GM19025 (cell line): ENCODE data around the gene MAP9.
A peak's percentile ranks its signal among the peaks of the same experiment; 100 is the strongest.
"Not testable (repeated sequence)": the region's sequence is repeated elsewhere in the genome, so short reads cannot be mapped to it uniquely, and the experiment has no call there.

Experiments
- ATAC-seq: cut with Tn5 transposase; IDR thresholded peaks from one replicate; pipeline ENCODE4 v1.9.1; 2021; ENCODE audit warnings: mild to moderate bottlenecking, low read depth, moderate library complexity; ENCODE audit not compliant: unreplicated experiment

Gene MAP9

DNA sequence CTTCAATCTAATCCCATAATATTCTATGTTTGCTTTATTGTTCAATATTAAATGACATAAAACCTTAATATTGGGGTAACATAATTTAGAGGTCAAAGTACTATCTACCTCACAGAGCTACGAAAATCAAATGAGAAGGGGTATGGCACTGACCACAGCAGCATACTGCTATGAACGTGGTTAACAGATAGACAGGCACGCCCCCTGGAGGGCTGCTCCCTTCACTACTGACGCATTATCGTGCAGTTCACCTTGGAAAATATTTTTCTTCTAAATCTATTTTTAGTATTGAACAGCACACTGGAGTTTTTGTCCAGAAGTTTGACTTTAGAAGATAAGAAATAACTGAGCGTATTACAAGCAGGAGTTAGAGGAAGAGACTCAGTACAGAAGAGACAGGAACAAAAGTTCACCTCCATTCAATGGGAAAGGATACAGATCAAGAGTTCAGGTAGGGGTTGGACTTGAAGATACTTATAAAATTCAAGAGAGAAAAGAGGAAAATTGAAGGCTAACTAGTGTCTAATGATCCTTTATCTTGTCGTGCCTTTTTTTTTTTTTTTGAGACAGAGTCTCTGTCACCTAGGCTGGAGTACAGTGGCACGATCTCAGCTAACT lies 22.7 kb downstream of the MAP9 start:
- peak; percentile 97 for ATAC-seq

DNA sequence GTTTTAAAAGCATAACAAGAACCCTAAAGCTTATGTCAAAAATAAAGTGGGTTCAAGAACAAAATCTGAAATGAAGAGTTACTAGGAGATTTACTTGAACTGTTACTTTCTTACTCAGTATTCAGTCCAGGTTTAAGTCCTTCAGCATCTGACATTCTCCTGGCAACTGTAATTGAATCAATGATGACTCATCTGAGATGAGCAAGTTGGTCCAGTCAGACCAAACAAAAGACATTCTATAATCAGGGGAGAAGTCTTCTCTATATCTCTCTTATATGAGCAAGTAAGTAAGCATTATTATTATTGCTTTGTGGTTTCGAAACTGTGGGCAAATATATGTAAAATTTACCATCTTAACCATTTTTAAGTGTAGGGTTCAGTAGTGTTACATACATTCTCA lies 34.6 kb downstream of the MAP9 start:
- no peak for ATAC-seq

DNA sequence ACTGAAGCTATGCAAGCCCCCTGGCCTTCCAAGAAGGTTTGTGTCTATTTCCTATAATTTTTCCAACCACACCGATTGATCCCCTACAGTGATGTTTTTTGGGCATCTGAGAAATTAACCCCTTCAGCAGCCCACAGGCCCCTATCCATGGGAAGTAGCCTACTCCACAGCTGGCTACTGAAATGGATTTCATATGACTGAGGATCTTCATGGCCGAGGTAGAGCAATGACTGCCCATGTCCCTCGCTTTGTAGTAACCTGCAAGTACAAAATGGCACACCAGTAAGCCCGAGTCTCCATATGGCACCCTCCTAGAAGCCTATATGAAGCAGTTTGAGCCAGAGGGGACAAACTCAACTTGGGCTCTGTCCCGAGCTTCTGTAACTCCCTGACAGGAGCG lies 36.8 kb downstream of the MAP9 start:
- ATAC-seq = no peak

DNA sequence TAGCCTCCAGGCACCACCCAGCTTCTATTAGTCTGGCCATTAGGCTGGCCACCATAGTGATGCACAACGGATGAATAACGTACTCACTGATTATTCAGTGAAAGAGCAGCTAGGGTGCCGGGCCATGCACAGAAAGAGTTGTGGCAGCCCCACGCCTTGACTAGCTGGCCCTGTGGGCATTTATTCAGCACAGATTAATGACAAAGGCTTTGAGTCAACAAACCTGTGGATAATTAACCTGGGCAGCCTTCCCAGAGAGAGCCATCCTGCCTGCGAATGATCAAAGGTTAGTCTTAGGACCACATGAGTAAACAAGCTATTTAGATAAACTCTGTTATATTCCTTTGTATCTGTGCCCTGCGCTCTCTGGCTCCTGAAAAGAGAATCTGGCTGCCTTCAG lies 37.2 kb downstream of the MAP9 start:
- no peak for ATAC-seq

DNA sequence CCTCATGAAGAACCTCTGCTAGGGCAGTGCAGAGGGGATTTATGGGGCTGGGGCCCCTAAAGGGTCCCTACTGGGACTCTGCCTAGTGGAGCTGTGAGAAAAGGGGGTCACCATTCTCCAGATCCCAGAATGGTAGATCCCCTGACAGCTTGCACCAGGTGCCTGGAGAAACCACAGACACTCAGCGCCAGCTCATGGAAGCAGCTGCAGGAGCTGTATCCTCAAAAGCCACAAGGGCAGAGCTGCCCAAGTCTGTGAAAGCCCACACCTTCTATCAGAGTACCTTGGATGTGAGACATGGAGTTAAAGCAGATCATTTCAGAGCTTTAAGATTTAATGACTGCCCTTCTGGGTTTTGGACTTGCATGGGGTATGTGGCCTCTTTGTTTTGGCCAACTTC lies 38.6 kb downstream of the MAP9 start:
- no peak for ATAC-seq

DNA sequence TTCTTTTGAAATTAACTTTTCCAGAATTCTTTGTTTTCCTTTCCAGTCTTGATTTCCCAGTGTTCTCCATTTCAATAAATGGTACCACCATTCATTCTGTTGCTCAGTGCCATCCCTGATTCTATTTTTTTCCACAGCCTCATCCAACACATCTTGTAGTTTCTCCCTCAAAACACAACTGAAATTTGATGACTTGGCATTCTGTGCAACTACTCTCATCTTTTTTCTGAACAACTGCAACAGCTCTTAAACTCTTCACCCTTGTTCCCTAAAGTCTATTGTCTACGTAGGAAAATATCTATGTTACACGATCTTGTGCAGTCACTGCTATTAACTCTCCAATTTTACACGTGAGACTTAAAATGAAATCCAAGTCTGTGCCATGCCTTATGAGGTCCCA lies 40.5 kb downstream of the MAP9 start:
- ATAC-seq = no peak

DNA sequence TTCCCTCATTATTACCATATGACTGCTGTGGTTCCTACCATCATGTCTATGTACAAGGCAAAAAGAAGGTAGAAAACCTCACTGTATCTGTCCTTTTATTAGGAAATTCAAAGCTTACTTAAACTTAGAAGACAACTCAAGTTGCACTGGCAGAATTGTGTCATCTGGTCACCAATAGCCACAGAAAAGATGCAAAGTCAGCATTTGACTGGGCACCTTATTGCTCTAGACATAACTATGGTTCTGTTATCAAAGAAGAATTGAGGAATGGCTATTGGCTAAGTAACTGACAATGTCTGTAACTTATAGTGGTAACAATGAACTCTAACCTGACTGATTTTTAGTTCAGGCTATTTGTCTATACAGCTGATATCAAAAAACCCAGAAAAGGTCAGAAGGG lies 45.3 kb downstream of the MAP9 start:
- no peak for ATAC-seq

DNA sequence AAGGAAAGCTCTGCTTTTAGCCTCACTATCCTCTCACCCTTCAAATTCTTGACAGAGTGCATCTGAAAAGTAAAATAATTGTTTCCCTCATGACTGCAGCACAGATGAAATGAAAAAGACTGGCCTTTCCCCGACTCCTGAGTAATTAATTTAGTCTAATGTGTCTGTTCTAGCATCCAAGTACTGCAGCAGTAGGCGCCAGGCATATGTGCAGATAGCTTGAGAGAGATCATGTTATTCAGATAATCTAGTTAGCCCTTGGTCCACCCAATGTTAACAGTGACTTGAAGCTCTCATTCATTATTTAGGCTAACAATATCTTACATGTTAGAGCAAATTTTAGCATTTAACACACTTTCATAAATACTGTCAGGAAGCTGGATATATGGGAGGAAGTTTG lies 54.0 kb downstream of the MAP9 start:
- no peak for ATAC-seq

DNA sequence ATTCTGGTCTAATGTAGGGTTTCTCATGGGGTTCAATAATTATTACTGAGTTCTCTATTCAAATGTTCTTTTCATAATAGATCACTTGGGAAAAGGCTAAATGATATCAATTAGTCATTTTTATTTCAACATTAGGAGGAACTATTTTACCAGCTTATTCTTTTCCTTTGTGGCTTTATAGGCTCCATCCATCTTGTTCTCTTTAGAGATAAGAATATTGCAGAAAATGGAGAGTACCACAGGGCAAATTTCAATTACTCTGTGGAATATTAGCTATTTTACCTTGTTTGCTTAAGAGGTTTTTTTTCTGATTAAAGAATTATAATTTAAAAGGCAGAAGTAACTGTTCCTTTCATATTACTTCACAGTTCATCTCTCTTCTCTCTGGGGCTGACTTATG lies 55.8 kb downstream of the MAP9 start:
- no peak for ATAC-seq

DNA sequence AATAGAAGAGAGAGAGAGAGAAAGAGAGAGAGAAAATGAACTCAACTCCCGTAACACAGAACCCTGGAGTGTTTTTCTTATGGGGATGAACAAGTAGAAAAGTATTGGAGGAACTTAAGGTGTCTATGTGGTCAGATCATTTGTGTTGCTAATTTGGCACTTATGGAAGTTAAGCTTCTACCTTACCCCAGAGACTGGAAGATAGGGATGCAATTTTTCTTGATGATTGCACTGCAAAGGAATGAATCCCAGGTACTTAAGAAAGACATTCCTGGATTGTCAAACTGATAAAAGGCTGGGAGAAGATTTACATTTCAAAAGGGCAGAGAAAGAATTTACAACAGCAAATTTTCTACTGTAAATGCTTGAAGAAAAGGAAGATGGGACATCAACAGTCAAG lies 57.2 kb downstream of the MAP9 start:
- ATAC-seq = no peak

DNA sequence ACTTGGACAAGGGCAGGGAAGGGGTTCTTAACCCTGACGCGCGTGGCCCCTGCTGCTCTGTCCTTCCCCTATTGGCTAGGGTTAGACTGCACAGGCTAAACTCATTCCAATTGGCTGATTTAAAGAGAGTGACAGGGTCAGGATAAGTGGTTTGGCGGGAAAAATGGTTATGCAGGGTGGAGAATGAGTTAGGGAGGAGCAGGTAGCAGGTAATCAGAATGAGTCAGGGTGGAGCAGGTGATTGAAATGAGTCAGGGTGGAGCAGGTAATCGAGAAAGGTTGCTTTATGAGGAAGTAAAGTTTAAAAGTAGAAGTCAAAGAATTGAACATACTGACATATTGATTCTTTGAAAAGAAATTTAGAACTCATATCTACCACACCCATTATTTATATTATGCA lies 64.7 kb downstream of the MAP9 start:
- not testable (repeated sequence) for ATAC-seq

DNA sequence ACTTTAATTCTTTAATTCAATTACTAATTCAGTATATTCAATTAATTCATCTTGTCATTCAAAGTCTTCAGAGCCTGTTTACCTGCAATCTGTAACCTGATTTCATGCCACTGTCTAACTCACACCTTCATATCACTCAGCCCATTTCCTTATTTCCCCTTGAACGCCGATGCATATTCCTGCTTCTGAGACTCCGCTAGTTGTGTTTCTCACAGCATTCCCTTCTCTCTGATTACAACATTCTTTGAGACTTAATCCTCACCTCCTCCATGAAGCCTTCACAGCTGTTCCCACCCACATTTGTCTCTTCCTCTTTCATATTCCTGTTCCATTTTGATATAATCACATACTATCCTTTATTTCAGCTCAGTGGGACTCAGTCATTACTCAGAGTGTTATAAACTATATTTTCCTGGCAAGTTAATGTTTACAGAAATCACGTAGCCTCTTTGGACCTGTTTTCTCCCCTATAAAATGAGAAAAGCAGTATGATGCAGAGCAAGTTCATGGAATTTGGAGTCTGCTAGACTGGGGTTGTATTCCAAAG lies 69.0 kb downstream of the MAP9 start:
- ATAC-seq = no peak

DNA sequence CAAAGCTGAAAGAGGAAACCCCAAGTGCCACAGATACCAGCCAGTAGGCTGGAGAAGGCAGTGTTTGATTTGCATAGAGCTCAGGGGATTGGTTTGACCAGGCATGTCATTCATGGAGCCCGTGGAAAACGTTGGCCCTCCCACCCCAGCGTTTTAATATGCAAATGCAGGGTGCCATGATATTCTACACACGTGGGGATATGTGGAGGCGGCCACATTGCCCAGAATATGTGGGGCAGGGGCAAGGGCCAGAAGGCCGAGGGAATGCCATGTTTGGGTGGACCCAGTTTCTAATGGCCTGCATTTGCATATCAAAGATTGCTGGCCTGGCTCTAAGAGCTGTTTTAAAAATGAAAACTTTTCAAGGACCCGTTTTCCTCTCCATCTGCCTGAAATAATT lies 71.1 kb downstream of the MAP9 start:
- ATAC-seq = no peak

DNA sequence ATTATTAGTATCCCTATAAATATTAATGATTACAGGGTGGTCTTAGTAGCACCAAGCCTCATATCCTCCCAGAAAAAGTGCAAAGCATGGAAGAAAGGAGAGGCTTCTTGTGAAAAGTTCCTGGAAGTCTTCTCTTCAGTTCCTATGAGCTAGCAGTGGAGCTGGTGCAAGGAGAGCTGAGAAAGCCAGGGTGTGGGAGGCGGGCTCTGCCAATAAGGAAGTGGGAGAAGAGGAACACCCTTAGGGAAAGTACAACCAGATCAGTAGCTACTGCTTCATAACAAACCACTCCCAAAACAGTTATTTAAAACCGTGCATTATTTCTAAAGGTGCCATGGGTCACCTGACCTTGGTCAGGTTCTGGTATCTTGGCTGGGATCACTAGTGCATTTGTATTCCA lies 72.4 kb downstream of the MAP9 start:
- no peak for ATAC-seq

DNA sequence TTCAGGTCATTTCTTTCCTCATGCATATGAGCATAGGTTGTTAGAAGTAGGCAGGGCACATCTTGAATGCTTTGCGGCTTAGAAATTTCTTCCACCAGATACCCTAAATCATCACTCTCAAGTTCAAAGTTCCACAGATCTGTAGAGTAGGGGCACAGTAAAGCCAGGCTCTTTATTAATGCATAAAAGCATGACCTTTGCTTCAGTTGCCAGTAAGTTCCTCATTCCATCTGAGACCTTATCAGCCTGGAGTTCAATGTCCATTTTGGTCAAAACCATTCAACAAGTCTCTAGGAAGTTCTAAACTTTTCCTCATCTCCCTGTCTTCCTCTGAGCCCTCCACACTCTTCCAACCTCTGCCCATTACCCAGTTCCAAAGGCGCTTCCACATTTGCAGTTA lies 77.7 kb downstream of the MAP9 start:
- ATAC-seq = no peak
